Stimulated activated naive CD4-positive, alpha-beta T cell (primary cell): ENCODE data around the gene SLC22A23.

Experiments
- DNase-seq, 6 experiments: peaks; one replicate each; lab custom pipeline; 2025; lab: John Stamatoyannopoulos, UW

Gene SLC22A23

GRCh38 chr6:3456898-3457709 is at the start of gene SLC22A23:
SLC22A23 (minus strand) TSS chr6:3457050; CDS start chr6:3456559, 491 bp downstream.
- DNase-seq: peak; percentile 73 to 86 (median 81)

- no peak for DNase-seq
Observed at GRCh38 chr6:3506200-3506599, 49.4 kb upstream of the SLC22A23 start.

- DNase-seq: no peak
Observed at GRCh38 chr6:3504938-3505805, 48.3 kb upstream of the SLC22A23 start.

GRCh38 chr6:3504354-3504753 is 47.5 kb upstream of the SLC22A23 start:
- DNase-seq: no peak

- DNase-seq: no peak
Observed at GRCh38 chr6:3501826-3502500, 45.1 kb upstream of the SLC22A23 start.

- no peak for DNase-seq
Observed at GRCh38 chr6:3500262-3501014, 43.6 kb upstream of the SLC22A23 start.

GRCh38 chr6:3499603-3500002 is 42.8 kb upstream of the SLC22A23 start:
- DNase-seq: no peak

- DNase-seq: no peak
Observed at GRCh38 chr6:3496395-3496794, 39.5 kb upstream of the SLC22A23 start.

GRCh38 chr6:3494391-3495100 is 37.7 kb upstream of the SLC22A23 start:
- DNase-seq: no peak

GRCh38 chr6:3490625-3490980 is 33.8 kb upstream of the SLC22A23 start:
- no peak for DNase-seq

GRCh38 chr6:3489961-3490624 is 33.2 kb upstream of the SLC22A23 start:
- no peak for DNase-seq

GRCh38 chr6:3489027-3489757 is 32.3 kb upstream of the SLC22A23 start:
- no peak for DNase-seq

GRCh38 chr6:3484946-3485345 is 28.1 kb upstream of the SLC22A23 start:
- DNase-seq: no peak

- DNase-seq: no peak
Observed at GRCh38 chr6:3484192-3484591, 27.3 kb upstream of the SLC22A23 start.

- DNase-seq: no peak
Observed at GRCh38 chr6:3483675-3484074, 26.8 kb upstream of the SLC22A23 start.

GRCh38 chr6:3482869-3483268 is 26.0 kb upstream of the SLC22A23 start:
- DNase-seq: no peak

GRCh38 chr6:3481640-3482039 is 24.8 kb upstream of the SLC22A23 start:
- no peak for DNase-seq

GRCh38 chr6:3480009-3480408 is 23.2 kb upstream of the SLC22A23 start:
- no peak for DNase-seq

GRCh38 chr6:3473773-3474172 is 16.9 kb upstream of the SLC22A23 start:
- DNase-seq: no peak

GRCh38 chr6:3471711-3472110 is 14.9 kb upstream of the SLC22A23 start:
- no peak for DNase-seq
